Measurements from ENCODE around the gene SNCAIP. TPM values are rescaled to one million over a fixed set of nuclear protein-coding genes. Genes with fewer than 3 reads are reported as not detected.

The SNCAIP gene
- polyA plus RNA-seq, 1 experiment, result 12.3 TPM

DNA sequence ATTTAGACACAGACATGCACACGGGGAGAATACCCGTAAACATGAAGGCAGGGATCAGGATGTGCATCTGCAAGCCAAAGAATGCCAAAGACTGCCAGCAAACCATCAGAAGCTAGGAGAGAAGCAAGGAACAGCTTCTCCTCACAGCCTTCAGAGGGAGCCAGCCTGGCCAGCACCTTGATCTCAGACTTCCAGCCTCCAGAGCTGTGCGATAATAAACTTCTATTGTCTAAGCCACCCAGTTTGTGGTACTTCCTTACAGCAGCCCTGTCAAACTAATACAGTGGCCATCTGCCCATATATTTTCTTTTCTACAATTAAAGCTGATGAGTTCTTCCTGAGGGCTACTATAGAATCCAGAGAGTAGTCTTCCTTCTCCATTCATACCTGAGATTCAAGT, 135.0 kb downstream of the SNCAIP start:
- H3K4me3 ChIP-seq (ENCODE audit: low read depth, low read length), result no peak overlapping the region
- H3K27me3 ChIP-seq (ENCODE audit: control insufficient read depth, insufficient read depth, low read length), result no peaks in the 10 kb centered on the region
- POLR2A ChIA-PET, result no interaction called here
- DNase-seq (ENCODE audit: low read depth, low spot score), result no peak
- H3K27ac ChIP-seq (ENCODE audit: low read depth, low read length), result no peak overlapping the region
- TF ChIP-seq, protein P1, sequence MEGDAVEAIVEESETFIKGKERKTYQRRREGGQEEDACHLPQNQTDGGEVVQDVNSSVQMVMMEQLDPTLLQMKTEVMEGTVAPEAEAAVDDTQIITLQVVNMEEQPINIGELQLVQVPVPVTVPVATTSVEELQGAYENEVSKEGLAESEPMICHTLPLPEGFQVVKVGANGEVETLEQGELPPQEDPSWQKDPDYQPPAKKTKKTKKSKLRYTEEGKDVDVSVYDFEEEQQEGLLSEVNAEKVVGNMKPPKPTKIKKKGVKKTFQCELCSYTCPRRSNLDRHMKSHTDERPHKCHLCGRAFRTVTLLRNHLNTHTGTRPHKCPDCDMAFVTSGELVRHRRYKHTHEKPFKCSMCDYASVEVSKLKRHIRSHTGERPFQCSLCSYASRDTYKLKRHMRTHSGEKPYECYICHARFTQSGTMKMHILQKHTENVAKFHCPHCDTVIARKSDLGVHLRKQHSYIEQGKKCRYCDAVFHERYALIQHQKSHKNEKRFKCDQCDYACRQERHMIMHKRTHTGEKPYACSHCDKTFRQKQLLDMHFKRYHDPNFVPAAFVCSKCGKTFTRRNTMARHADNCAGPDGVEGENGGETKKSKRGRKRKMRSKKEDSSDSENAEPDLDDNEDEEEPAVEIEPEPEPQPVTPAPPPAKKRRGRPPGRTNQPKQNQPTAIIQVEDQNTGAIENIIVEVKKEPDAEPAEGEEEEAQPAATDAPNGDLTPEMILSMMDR (IDR thresholded peaks at IDR 0.05; ENCODE audit: low read depth, low read length), result no peak
- no peaks in the 10 kb centered on the region for H3K9me3 ChIP-seq (ENCODE audit: control insufficient read depth, insufficient read depth, low read length)
- CTCF ChIA-PET, result interaction anchor here (2.0 to 2.3 kb wide), 2 partner anchors 251 to 253 kb away, joined by 5 to 7 read pairs; no protein-coding TSS in a partner anchor

DNA sequence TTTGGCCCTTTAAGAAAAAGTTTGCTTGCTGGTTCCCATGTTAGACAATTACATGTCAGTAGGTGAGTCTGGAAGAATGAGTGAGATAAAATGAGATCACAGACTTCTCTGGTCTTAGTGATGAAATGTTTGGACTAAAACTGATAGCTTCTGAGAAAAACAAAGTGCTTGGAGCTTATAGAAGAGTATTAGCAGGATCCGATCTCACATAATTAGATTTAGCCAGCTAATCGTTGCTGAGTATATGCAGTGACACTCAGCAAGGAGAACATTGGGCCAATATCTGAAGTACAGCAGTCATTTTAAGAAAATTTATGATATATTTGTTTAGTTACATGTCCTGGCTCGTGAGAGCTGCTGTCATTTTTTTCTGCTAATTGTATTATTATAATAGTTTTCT, 135.8 kb downstream of the SNCAIP start:
- Histone ChIP-seq H3K9me3 (ENCODE audit: control insufficient read depth, insufficient read depth, low read length) (no peaks in the 10 kb centered on the region), H3K4me3 (ENCODE audit: low read depth, low read length) (no peak overlapping the region), H3K27me3 (ENCODE audit: control insufficient read depth, insufficient read depth, low read length) (no peaks in the 10 kb centered on the region), H3K27ac (ENCODE audit: low read depth, low read length) (no peak overlapping the region)
- no peak for DNase-seq (ENCODE audit: low read depth, low spot score)
- CTCF ChIA-PET, result interaction anchor here (2.3 kb wide), 1 partner anchor 254 kb away, joined by 5 read pairs; no protein-coding TSS in a partner anchor
- POLR2A ChIA-PET, result no interaction called here
- TF ChIP-seq, protein P1 (IDR thresholded peaks at IDR 0.05; ENCODE audit: low read depth, low read length), result no peak

DNA sequence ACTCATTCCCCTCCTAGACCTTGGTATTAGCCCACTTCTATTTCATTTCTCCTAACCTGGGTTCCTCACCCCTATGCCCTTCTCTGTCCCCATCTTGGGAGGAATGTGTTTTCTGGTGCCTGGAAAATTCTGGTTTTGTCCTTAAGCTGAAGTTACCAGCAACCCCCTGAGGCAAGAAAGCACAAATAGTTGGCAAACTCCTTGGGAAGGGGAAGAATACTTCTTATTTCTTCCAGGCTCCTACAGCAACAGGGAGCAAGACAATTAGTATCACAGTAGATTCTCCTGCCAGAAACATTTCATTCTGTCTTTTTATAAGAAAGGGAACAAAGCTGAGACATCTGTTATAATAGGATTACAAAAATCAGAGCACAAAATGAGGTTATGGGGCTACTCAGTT, 142.5 kb downstream of the SNCAIP start:
- Histone ChIP-seq H3K27me3 (ENCODE audit: control insufficient read depth, insufficient read depth, low read length) (no peaks in the 10 kb centered on the region), H3K4me3 (ENCODE audit: low read depth, low read length) (no peak overlapping the region), H3K9me3 (ENCODE audit: control insufficient read depth, insufficient read depth, low read length) (no peaks in the 10 kb centered on the region), H3K27ac (ENCODE audit: low read depth, low read length) (no peak overlapping the region)
- ChIA-PET CTCF (interaction anchor here (0.7 to 1.5 kb wide), 3 partner anchors 39 to 259 kb away, joined by 3 to 4 read pairs (median 4); no protein-coding TSS in a partner anchor), POLR2A (no interaction called here)
- TF ChIP-seq, protein P1 (IDR thresholded peaks at IDR 0.05; ENCODE audit: low read depth, low read length), result no peak
- DNase-seq (ENCODE audit: low read depth, low spot score), result no peak

DNA sequence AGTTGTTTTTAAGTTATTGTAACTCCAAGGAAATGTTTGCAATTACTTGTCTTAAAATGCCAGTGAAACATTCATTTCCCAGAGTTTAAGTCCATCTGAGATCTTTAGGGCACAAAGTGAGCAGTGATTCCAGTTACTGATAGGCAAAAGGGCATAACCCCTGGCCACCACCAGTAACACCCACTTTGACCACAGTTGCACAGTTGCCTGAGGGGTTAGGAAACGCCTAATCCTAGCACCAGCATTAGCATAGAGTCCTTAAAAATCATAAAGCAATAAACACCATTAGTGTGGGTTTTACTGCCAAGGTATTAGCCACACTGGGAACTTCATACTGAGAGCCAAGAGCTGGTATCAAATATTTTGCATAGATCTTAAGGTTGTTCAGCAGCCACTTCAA, 143.9 kb downstream of the SNCAIP start:
- no peak for DNase-seq (ENCODE audit: low read depth, low spot score)
- H3K27ac ChIP-seq (ENCODE audit: low read depth, low read length), result no peak overlapping the region
- TF ChIP-seq, protein P1 (IDR thresholded peaks at IDR 0.05; ENCODE audit: low read depth, low read length), result no peak
- H3K9me3 ChIP-seq (ENCODE audit: control insufficient read depth, insufficient read depth, low read length), result no peaks in the 10 kb centered on the region
- ChIA-PET CTCF (interaction anchor here (0.8 kb wide), 1 partner anchor 14 kb away, joined by 3 read pairs; no protein-coding TSS in a partner anchor), POLR2A (no interaction called here)
- no peaks in the 10 kb centered on the region for H3K27me3 ChIP-seq (ENCODE audit: control insufficient read depth, insufficient read depth, low read length)
- H3K4me3 ChIP-seq (ENCODE audit: low read depth, low read length), result no peak overlapping the region

DNA sequence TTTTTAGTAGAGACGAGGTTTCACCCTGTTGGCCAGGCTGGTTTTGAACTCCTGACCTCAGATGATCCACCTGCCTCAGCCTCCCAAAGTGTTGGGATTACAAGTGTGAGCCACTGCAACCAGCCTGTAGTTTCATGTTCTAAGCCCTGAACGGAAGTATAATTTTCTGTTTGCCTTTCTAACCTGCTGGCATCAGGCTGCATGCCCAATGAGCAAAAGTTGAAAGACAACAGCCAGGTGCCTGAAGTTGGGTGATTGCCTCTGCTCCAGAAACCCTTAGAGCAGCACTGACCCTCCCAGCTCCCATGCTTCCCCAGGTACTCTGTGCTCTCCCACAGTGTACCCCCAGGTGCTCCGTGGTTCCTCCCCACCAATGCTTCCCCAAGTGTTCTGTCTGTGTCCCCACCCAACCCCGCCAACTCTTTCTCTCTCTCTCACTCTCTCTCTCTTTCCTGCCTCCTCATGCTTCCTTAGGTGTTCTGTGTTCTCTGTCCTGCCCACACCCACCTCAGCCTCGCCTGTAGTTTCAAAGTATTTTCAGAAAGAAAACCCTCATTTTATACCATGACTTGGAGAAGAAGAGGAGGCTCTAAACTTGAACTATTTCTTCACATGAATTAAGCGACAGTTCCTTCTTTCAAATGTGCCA, 145.3 kb downstream of the SNCAIP start:
- ChIA-PET POLR2A (no interaction called here), CTCF (interaction anchor here (0.5 kb wide), 1 partner anchor 270 kb away, joined by 3 read pairs; no protein-coding TSS in a partner anchor)

More for the DNA sequence above, 145.3 kb downstream of the SNCAIP start:
- H3K9me3 ChIP-seq (ENCODE audit: control insufficient read depth, insufficient read depth, low read length), result no peaks in the 10 kb centered on the region
- H3K27ac ChIP-seq (ENCODE audit: low read depth, low read length), result no peak overlapping the region
- H3K4me3 ChIP-seq (ENCODE audit: low read depth, low read length), result no peak overlapping the region
- TF ChIP-seq, protein P1 (IDR thresholded peaks at IDR 0.05; ENCODE audit: low read depth, low read length), result no peak
- no peak for DNase-seq (ENCODE audit: low read depth, low spot score)
- no peaks in the 10 kb centered on the region for H3K27me3 ChIP-seq (ENCODE audit: control insufficient read depth, insufficient read depth, low read length)
